ENCODE results near the gene KLHDC1.

DNA sequence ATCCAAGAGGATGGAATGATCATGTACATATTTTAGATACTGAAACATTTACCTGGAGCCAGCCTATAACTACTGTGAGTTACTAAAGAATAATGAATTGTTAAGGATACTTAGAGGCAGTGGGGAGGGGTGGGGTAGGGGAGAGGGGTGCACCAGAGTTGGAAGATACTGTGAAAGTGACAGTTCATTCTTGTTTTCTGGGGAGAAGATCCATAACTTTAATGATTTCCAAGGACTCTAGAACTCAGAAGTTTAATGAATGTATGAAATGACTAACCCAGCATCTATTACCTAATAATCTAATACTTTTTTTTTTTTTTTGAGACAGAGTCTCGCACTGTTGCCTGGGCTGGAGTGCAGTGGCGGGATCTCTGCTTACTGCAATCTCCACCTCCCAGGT is 85.5 kb downstream of the KLHDC1 start:
- no peak for TF ChIP-seq POLR2A (IDR thresholded peaks at IDR 0.05)
- no peak for TF ChIP-seq CTCF (IDR thresholded peaks at IDR 0.05)
